GM18508 (cell line): ENCODE data around the gene SLC2A8.

Experiments used
- ATAC-seq: cut with Tn5 transposase; IDR thresholded peaks from one replicate; pipeline ENCODE4 v1.9.1; 2021; ENCODE audit warnings: moderate number of reproducible peaks; ENCODE audit not compliant: insufficient read depth, unreplicated experiment

SLC2A8 gene

GRCh38 chr9:127370672-127371648 lies 26.0 kb upstream of the SLC2A8 start:
- ATAC-seq = no peak

GRCh38 chr9:127380479-127380878 lies 16.5 kb upstream of the SLC2A8 start:
- ATAC-seq = no peak

GRCh38 chr9:127382541-127382940 lies 14.4 kb upstream of the SLC2A8 start:
- no peak for ATAC-seq

GRCh38 chr9:127384016-127384730 lies 12.8 kb upstream of the SLC2A8 start:
- no peak for ATAC-seq

- ATAC-seq = no peak
These were observed 12.1 kb upstream of the SLC2A8 start for GRCh38 chr9:127384901-127385300.

- ATAC-seq = no peak
These were observed 10.7 kb upstream of the SLC2A8 start for GRCh38 chr9:127386249-127386648.

- no peak for ATAC-seq
These were observed 10.0 kb upstream of the SLC2A8 start for GRCh38 chr9:127386981-127387380.

- ATAC-seq = peak; percentile 69
These were observed 8.7 kb upstream of the SLC2A8 start for GRCh38 chr9:127388037-127388855.

- no peak for ATAC-seq
These were observed 8.1 kb upstream of the SLC2A8 start for GRCh38 chr9:127388856-127389238.

- no peak for ATAC-seq
These were observed 7.4 kb upstream of the SLC2A8 start for GRCh38 chr9:127389381-127390247.

- ATAC-seq = no peak
These were observed 6.8 kb upstream of the SLC2A8 start for GRCh38 chr9:127390248-127390545.

- ATAC-seq = no peak
These were observed 6.4 kb upstream of the SLC2A8 start for GRCh38 chr9:127390563-127390962.

GRCh38 chr9:127392166-127392565 lies 4.8 kb upstream of the SLC2A8 start:
- no peak for ATAC-seq

- no peak for ATAC-seq
These were observed 4.0 kb upstream of the SLC2A8 start for GRCh38 chr9:127392976-127393375.

- no peak for ATAC-seq
These were observed 3.3 kb upstream of the SLC2A8 start for GRCh38 chr9:127393645-127394044.

GRCh38 chr9:127395497-127396252 lies 1.3 kb upstream of the SLC2A8 start:
- no peak for ATAC-seq

GRCh38 chr9:127396253-127396807 lies 639 bp upstream of the SLC2A8 start:
- ATAC-seq = no peak

GRCh38 chr9:127397646-127398274 lies 791 bp downstream of the SLC2A8 start:
- ATAC-seq = no peak
